Inflammatory macrophage treated with lipopolysaccharide for 1 hour (primary cell): ENCODE results near the gene ITGB5.

Experiments
- DNase-seq, 2 donors: peaks; one replicate each; pipeline ENCODE4 v3.0.0-alpha.2; 2020 to 2022

Gene ITGB5, protein sequence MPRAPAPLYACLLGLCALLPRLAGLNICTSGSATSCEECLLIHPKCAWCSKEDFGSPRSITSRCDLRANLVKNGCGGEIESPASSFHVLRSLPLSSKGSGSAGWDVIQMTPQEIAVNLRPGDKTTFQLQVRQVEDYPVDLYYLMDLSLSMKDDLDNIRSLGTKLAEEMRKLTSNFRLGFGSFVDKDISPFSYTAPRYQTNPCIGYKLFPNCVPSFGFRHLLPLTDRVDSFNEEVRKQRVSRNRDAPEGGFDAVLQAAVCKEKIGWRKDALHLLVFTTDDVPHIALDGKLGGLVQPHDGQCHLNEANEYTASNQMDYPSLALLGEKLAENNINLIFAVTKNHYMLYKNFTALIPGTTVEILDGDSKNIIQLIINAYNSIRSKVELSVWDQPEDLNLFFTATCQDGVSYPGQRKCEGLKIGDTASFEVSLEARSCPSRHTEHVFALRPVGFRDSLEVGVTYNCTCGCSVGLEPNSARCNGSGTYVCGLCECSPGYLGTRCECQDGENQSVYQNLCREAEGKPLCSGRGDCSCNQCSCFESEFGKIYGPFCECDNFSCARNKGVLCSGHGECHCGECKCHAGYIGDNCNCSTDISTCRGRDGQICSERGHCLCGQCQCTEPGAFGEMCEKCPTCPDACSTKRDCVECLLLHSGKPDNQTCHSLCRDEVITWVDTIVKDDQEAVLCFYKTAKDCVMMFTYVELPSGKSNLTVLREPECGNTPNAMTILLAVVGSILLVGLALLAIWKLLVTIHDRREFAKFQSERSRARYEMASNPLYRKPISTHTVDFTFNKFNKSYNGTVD

GRCh38 chr3:124887177-124887931, at the start of gene ITGB5:
Gene ITGB5 (minus strand): TSS chr3:124887365. CDS start chr3:124887000, 365 bp downstream.
- peak; percentile 48 to 50 for DNase-seq

DNA sequence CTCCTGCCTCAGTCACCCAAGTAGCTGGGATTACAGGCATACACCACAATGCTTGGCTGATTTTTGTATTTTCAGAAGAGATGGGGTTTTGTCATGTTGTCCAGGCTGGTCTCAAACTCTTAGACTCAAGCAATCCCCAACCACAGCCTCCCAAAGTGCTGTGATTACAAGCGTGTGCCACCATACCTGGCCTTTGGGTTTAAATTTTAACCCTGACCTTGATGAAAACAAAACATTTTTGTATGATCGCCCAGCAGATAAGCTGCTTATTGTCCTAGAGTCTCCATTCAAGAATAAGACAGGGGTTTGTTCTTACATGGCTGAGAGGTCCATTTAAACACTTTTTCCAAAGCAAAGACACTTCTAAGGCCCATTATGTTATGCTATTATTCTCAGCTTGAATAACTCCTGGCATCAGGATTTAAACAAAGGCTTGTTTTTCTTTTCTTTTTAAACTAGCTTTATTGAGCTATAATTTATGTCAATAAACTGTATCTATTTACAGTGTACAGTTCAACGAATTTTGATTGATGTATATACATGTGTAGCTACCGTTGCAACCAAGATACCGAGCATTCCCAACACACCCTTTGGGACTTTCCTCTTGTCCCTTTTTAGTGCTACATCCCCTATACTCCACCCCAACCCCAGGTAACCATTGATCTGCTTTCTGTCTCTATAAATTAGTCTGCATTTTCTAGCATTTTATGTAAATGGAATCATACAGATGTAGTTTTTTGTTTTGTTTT, 48.8 kb upstream of the ITGB5 start:
- DNase-seq, result no peak

DNA sequence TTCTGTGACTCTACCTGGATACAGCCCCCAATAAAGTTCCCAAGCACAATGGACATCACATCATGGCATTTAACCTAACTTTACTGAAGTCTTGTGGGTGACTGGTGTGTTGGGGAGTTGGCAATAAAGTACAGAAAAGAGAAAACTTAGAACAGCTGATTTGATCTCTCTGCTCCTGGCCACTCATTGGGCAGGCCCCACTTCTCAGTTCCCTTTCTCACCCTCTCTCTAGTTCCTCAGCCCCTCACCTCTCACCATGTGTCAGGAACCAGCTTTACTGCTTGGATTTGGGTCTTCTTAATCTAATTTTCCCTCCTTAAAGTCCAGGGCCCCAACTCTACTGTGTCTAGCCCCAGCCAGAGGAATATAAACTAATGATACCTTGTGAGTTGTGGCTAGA, 48.1 kb upstream of the ITGB5 start:
- no peak for DNase-seq

DNA sequence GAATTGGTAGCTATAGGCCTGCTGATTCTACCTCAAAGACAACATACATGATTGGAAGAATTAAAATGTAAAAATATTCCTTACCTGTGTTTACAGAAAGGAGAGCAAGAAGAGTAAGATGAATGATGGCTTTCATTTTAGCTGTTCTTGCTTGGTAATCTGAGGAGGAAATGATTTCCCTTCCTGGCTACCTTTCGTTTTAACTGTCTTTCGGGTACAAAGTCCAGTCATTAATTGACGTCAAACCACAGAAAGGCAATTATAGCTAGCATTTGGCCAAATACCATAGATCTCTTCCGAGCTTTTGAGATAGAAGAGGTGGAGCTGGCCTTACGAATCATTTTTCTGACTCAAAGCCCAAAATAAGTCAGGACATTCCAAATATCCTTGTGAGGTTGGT, 47.4 kb upstream of the ITGB5 start, which contains the start of gene MUC13:
Gene MUC13 (minus strand): TSS at position 175 of the 400 bp plus-strand sequence. CDS start 39 bp downstream, at position 136.
- no peak for DNase-seq

GRCh38 chr3:124928333-124929202, 41.4 kb upstream of the ITGB5 start:
- peak; percentile 20 to 80 for DNase-seq

GRCh38 chr3:124927574-124928045, 40.4 kb upstream of the ITGB5 start:
- no peak for DNase-seq

GRCh38 chr3:124926426-124927101, 39.4 kb upstream of the ITGB5 start:
- DNase-seq, result peak; percentile 30 to 40

GRCh38 chr3:124924741-124925140, 37.6 kb upstream of the ITGB5 start:
- DNase-seq, result no peak

DNA sequence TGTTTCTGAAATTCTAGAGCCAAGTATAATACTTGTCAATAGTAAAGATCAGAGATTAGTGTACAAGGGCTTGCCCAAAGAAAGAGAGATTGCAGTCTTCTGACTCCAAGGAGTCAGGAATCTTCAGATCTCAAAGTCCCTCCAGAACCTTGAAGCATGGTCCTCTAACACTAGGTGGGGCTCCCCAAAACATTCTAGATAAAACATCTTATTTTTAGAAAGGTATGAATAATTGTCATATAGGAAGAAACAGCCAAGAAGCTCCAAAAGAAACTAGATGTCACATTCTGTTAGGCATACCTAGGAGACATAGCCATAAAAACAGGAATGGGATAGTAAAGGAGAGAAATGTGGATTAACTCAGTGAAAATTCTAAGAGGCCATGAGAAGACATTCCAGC, 36.7 kb upstream of the ITGB5 start:
- no peak for DNase-seq

DNA sequence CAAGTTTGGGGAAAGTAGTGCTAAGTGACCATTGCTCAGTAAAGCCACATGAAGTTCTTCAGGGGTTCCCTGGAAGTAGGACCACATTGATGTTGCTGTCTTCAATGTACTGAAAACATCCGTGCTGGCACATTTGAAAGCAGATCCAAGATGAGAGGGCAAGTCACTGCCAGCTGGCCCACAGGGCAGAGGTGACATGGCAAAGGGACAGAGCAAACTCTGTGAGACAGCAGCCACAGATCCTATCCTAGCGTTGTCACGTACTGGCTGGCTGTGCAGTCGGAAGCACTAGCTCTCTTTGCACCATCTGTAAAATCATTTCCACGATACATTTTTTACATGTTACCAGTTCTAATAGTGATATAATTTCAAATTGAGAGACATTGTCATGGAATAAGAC, 33.6 kb upstream of the ITGB5 start:
- DNase-seq, result no peak

- no peak for DNase-seq
Observed at GRCh38 chr3:124919756-124920155, 32.6 kb upstream of the ITGB5 start.

GRCh38 chr3:124918524-124918923, 31.4 kb upstream of the ITGB5 start:
- DNase-seq, result no peak

GRCh38 chr3:124916837-124917409, 29.8 kb upstream of the ITGB5 start:
- DNase-seq, result peak; percentile 10 to 32

DNA sequence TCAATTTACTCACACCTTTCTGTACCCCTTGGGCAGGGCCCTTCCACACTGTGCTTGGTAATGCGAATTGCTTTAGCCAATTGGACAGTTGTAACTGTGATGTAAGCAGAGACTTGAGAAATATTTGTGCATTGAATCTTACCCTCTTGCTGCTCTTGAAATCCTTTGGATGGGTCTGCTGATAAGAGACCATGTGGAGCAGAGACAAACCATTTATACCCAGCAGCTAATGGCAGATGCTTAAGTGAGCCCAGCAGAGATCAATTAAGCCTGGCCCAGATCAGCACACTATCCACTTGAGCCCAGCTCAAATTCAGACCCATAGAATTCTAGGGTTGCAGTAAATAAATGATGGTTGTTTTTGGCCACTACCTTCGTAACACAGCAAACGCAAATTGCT, 28.1 kb upstream of the ITGB5 start:
- no peak for DNase-seq

DNA sequence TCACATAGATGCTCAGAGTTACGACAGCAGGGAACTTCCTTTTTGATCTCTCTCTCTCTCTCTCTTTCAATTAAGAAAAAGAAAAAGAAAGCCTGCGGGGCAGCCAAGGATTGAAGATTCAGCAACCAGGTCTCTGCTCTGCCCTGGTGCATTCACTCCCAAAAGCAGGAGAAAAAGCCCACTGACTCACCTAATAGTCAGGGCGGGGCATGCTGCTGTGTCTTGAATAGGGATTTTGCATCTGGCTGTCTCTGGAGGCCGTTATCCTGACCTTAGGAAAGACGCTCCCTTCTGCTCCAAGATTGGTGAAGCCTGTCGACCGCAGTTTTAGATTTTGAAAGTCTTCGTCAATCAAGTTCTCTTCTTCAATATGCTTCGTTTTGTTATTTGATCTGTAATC, 20.8 kb upstream of the ITGB5 start:
- no peak for DNase-seq

DNA sequence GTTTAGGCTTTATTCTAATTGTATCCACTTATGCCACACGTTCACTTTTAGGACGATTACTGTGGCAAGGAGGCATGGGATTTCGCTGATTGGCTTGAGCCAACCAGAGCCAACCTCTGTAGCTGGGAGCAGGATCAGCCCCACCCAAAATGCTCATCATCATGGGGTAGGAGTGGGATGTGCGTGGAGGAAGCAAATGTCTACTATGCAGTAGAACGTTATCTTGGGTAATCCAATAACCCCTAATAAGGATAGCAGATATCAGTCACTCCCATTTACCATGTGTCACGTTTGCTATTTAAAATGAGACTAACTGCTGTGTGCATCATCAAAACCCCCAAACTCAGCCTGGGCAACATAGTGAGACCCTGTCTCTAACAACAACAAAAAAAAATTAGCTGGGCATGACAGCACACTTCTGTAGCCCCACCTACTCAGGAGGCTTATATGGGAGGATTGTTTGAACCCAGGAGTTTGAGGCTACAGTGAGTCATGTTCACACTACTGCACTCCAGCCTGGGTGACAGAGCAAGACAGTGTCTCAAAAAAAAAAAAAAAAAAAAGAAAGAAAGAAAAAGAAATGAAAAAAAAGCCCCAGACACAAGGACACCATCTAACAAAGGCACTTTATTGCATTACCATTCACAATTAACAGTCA, 17.8 kb upstream of the ITGB5 start:
- peak in 1 of 2 donors; percentile 50 for DNase-seq

GRCh38 chr3:124903896-124904834, 17.0 kb upstream of the ITGB5 start:
- DNase-seq, result no peak

GRCh38 chr3:124896824-124897526, 9.8 kb upstream of the ITGB5 start:
- no peak for DNase-seq
